Stomach (tissue), 4 donors: Measurements from ENCODE around the gene ACOT8.

Experiments
- EP300 ChIP-seq: sonication (generic); formaldehyde crosslinking; IDR thresholded peaks from one replicate; pipeline ENCODE4 v1.6.1; 2017; ENCODE audit warnings: antibody characterized with exemption
- POLR2A ChIP-seq, 4 donors: fragments of 450-650 bp; IDR thresholded peaks; one replicate each; pipeline ENCODE4 v1.6.1; 2016; ENCODE audit warnings: antibody characterized with exemption in 4 of 4, control low read depth in 2 of 4, mild to moderate bottlenecking in 1 of 4, moderate library complexity in 1 of 4
- POLR2AphosphoS5 ChIP-seq, 3 donors: sonication (generic); formaldehyde crosslinking; IDR thresholded peaks; one replicate each; pipeline ENCODE4 v1.6.1; 2016; ENCODE audit warnings: antibody characterized with exemption in 3 of 3
- TF ChIP-seq, protein P1 (sequence below), 7 experiments: fragments of 450-650 bp in 4 of 7; fragments of 200-600 bp in 3 of 7; sonication (generic) in 3 of 7; IDR thresholded peaks; one replicate each; pipeline ENCODE4 v1.5.1; 2016 to 2019; ENCODE audit warnings: antibody characterized with exemption in 7 of 7, control low read depth in 2 of 7, mild to moderate bottlenecking in 1 of 7

DNA sequence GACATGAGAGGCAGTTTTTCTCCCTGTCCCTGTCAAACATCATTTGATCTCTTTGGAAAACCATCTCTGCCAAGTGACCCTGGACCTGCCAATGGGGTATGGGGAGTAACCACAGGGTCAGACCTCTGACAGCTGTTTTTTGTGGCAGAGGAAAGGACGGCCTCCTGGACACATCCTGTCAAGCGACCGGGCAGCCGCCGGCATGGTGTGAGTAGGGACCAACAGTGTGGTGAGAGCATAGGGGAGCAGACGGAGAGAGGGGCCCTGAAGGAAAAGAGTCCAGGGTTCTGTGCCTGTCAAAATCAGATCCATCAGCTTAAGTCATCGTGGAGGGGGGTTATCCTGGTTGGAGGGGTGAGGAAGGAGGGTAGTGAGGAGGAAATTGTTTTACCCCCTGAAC, 55.3 kb downstream of the ACOT8 start:
- TF ChIP-seq, protein P1, sequence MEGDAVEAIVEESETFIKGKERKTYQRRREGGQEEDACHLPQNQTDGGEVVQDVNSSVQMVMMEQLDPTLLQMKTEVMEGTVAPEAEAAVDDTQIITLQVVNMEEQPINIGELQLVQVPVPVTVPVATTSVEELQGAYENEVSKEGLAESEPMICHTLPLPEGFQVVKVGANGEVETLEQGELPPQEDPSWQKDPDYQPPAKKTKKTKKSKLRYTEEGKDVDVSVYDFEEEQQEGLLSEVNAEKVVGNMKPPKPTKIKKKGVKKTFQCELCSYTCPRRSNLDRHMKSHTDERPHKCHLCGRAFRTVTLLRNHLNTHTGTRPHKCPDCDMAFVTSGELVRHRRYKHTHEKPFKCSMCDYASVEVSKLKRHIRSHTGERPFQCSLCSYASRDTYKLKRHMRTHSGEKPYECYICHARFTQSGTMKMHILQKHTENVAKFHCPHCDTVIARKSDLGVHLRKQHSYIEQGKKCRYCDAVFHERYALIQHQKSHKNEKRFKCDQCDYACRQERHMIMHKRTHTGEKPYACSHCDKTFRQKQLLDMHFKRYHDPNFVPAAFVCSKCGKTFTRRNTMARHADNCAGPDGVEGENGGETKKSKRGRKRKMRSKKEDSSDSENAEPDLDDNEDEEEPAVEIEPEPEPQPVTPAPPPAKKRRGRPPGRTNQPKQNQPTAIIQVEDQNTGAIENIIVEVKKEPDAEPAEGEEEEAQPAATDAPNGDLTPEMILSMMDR (IDR thresholded peaks at IDR 0.05): no peak
- TF ChIP-seq EP300 (no peak), POLR2A (IDR thresholded peaks at IDR 0.05) (no peak), POLR2AphosphoS5 (IDR thresholded peaks at IDR 0.05) (no peak)
